ENCODE results near the gene ADRA2C.

GRCh38 chr4:3746701-3747580 is 19.2 kb upstream of the ADRA2C start:
- TF ChIP-seq RFX5 (IDR thresholded peaks at IDR 0.05): no peak
- TF ChIP-seq FOSL2 (IDR thresholded peaks at IDR 0.05): no peak
- TF ChIP-seq FOSL2 (CRISPR knock-in tag; IDR thresholded peaks at IDR 0.05): peak; percentile 37; the same call in 1 of the 2 replicates
- TF ChIP-seq CHD2 (IDR thresholded peaks at IDR 0.05; ENCODE audit: low read length, partially characterized antibody): no peak
- TF ChIP-seq HOXA7 (CRISPR knock-in tag; IDR thresholded peaks at IDR 0.05): no peak
- TF ChIP-seq, protein P1, sequence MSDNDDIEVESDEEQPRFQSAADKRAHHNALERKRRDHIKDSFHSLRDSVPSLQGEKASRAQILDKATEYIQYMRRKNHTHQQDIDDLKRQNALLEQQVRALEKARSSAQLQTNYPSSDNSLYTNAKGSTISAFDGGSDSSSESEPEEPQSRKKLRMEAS (IDR thresholded peaks at IDR 0.05): peak; percentile 98
- TF ChIP-seq CTCF (IDR thresholded peaks at IDR 0.05): no peak
- TF ChIP-seq EHF (CRISPR knock-in tag; IDR thresholded peaks at IDR 0.05): no peak
- TF ChIP-seq, protein P2, sequence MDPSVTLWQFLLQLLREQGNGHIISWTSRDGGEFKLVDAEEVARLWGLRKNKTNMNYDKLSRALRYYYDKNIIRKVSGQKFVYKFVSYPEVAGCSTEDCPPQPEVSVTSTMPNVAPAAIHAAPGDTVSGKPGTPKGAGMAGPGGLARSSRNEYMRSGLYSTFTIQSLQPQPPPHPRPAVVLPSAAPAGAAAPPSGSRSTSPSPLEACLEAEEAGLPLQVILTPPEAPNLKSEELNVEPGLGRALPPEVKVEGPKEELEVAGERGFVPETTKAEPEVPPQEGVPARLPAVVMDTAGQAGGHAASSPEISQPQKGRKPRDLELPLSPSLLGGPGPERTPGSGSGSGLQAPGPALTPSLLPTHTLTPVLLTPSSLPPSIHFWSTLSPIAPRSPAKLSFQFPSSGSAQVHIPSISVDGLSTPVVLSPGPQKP (IDR thresholded peaks at IDR 0.05; ENCODE audit: low read depth, low read length): no peak
- 0 out of 2 replicates have a peak, but pooled peaks have one; percentile 8 for TF ChIP-seq POLR2A (IDR thresholded peaks at IDR 0.05; ENCODE audit: low read length)
- no peak for TF ChIP-seq NFE2L2 (conservative IDR thresholded peaks at IDR 0.05; ENCODE audit: low read length)
- TF ChIP-seq, protein P3, sequence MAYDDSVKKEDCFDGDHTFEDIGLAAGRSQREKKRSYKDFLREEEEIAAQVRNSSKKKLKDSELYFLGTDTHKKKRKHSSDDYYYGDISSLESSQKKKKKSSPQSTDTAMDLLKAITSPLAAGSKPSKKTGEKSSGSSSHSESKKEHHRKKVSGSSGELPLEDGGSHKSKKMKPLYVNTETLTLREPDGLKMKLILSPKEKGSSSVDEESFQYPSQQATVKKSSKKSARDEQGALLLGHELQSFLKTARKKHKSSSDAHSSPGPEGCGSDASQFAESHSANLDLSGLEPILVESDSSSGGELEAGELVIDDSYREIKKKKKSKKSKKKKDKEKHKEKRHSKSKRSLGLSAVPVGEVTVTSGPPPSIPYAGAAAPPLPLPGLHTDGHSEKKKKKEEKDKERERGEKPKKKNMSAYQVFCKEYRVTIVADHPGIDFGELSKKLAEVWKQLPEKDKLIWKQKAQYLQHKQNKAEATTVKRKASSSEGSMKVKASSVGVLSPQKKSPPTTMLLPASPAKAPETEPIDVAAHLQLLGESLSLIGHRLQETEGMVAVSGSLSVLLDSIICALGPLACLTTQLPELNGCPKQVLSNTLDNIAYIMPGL (CRISPR knock-in tag; IDR thresholded peaks at IDR 0.05; ENCODE audit: borderline replicate concordance): no peak
